AG08395 (cell line): ENCODE measurements around the gene TFEB.

Source experiments
- DNase-seq: peaks from one replicate; pipeline ENCODE4 v3.0.0; 2012; ENCODE audit warnings: mixed read lengths, low spot score

TFEB gene

GRCh38 chr6:41638002-41638934, 97.1 kb downstream of the TFEB start, which contains the start of gene MDFI:
Gene MDFI (plus strand): TSS chr6:41638468. CDS start chr6:41638750, 282 bp downstream.
- DNase-seq, result no peak

- DNase-seq, result no peak
These were observed 98.0 kb downstream of the TFEB start for GRCh38 chr6:41637194-41638001.

GRCh38 chr6:41636833-41637193, 98.6 kb downstream of the TFEB start:
- no peak for DNase-seq

- DNase-seq, result no peak
These were observed 100.0 kb downstream of the TFEB start for GRCh38 chr6:41635365-41635764.

- no peak for DNase-seq
These were observed 100.8 kb downstream of the TFEB start for GRCh38 chr6:41634657-41635056.
